Fibroblast of lung (primary cell): ENCODE results near the gene ARID2. TPM values are rescaled to one million over a fixed set of nuclear protein-coding genes. Genes with fewer than 3 reads are reported as not detected.

ENCODE experiments used
- DNase-seq, 2 donors: peaks; one replicate each; pipeline versions ENCODE4 v3.0.0 to v3.0.0-alpha.2; 2010; ENCODE audit warnings: low read depth in 2 of 2
- H2AFZ ChIP-seq: 2 replicates; pipeline ENCODE4 v1.5.1; 2012; ENCODE audit warnings: low read length, control low read depth, inconsistent platforms
- H3K27ac ChIP-seq: 2 replicates; pipeline ENCODE4 v1.5.1; 2011; ENCODE audit warnings: low read length, control low read depth; ENCODE audit not compliant: insufficient read depth
- H3K27me3 ChIP-seq: 2 replicates; pipeline ENCODE4 v1.5.1; 2011; ENCODE audit warnings: mild to moderate bottlenecking, low read length; ENCODE audit not compliant: control insufficient read depth, insufficient read depth
- H3K36me3 ChIP-seq: 2 replicates; pipeline ENCODE4 v1.5.1; 2011; ENCODE audit warnings: low read length; ENCODE audit not compliant: control insufficient read depth, insufficient read depth
- H3K4me1 ChIP-seq: 2 replicates; pipeline ENCODE4 v1.5.1; 2011; ENCODE audit warnings: low read length; ENCODE audit not compliant: control insufficient read depth, insufficient read depth; ENCODE audit errors: extremely low read depth
- H3K4me2 ChIP-seq: 2 replicates; pipeline ENCODE4 v1.5.1; 2011; ENCODE audit warnings: low read length, control low read depth; ENCODE audit not compliant: insufficient read depth; ENCODE audit errors: extremely low read depth
- H3K4me3 ChIP-seq, 4 experiments: fragments of 200-600 bp in 1 of 4; sonication (generic) in 1 of 4; replicated peaks in 1 of 4; 2 replicates each; pipeline ENCODE4 v1.5.1; 2011 to 2016; ENCODE audit warnings: low read length in 4 of 4, low read depth in 3 of 4, mild to moderate bottlenecking in 3 of 4, control low read depth in 2 of 4, inconsistent platforms in 1 of 4, mixed read lengths in 1 of 4; ENCODE audit not compliant: insufficient read depth in 1 of 4; ENCODE audit errors: control extremely low read depth in 1 of 4
- H3K79me2 ChIP-seq: 2 replicates; pipeline ENCODE4 v1.5.1; 2012; ENCODE audit warnings: mild to moderate bottlenecking, low read length, inconsistent platforms; ENCODE audit not compliant: control insufficient read depth, insufficient read depth
- H3K9ac ChIP-seq: 2 replicates; pipeline ENCODE4 v1.5.1; 2011; ENCODE audit warnings: mild to moderate bottlenecking, low read length, control low read depth; ENCODE audit not compliant: insufficient read depth
- H3K9me3 ChIP-seq: 2 replicates; pipeline ENCODE4 v1.5.1; 2012; ENCODE audit warnings: low read depth, low read length; ENCODE audit not compliant: control insufficient read depth, insufficient read depth
- H4K20me1 ChIP-seq: 2 replicates; pipeline ENCODE4 v1.5.1; 2011; ENCODE audit warnings: low read length; ENCODE audit not compliant: control insufficient read depth, insufficient read depth; ENCODE audit errors: extremely low read depth
- CTCF ChIP-seq, 2 donors: IDR thresholded peaks in 1 of 2; conservative IDR thresholded peaks in 1 of 2; 1 replicate in 1 of 2; 2 replicates in 1 of 2; pipeline ENCODE4 v1.5.1; 2011 to 2012; ENCODE audit warnings: low read length in 2 of 2, control low read depth in 1 of 2, inconsistent platforms in 1 of 2, low read depth in 1 of 2, mild to moderate bottlenecking in 1 of 2
- EZH2 ChIP-seq: IDR thresholded peaks from 2 replicates; pipeline ENCODE4 v1.5.1; 2012; ENCODE audit warnings: low read length, control low read depth, mild to moderate bottlenecking; ENCODE audit errors: missing control alignments
- polyA plus RNA-seq, 2 donors: library from polyadenylated mRNA; depleted of rRNA in 1 of 2; stranded (reverse) in 1 of 2; unstranded in 1 of 2; fragments of >200 nt; gene quantifications; 2 replicates each; pipeline ENCODE4 v1.2.1, GENCODE V29; 2011 to 2012; ENCODE audit warnings: missing spikeins in 1 of 2
- total RNA-seq: library from RNA; depleted of rRNA; stranded (reverse); fragments of >200 nt; gene quantifications from 2 replicates; pipeline ENCODE4 v1.2.1, GENCODE V29; 2014

The ARID2 gene
- total and polyA plus RNA-seq, 2 donors (not counting 1 experiment from before 2014, with no cell fraction given) = 14.5 to 15.7 TPM

DNA sequence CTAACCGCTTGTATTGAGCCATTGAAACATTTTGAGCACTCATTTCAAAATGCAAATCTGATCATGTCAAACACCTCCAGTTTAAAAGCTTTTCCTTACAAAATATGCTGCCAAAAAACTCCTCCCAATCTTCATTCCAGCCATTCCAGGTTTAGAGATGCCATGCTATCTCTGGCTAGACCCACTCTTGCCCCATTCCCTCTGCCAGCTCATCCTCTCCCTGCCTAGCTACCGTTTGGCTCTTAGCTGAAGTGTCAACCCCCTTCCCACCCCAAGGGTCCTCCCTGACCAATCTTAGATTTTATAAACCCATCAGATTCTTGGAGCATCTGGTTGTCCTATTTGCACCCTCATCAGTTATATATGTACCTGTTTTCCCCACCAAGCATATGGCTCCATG lies 185.9 kb downstream of the ARID2 start:
- Histone ChIP-seq H3K27me3 (no peaks in the 10 kb centered on the region), H3K79me2 (no peaks in the 10 kb centered on the region), H3K4me1 (peaks cover 4% of the 10 kb centered on the region), H3K4me3 (no peak overlapping the region), H2AFZ (no peak overlapping the region), H4K20me1 (no peaks in the 10 kb centered on the region), H3K9me3 (no peaks in the 10 kb centered on the region), H3K27ac (no peak overlapping the region), H3K36me3 (no peaks in the 10 kb centered on the region), H3K9ac (no peak overlapping the region), H3K4me2 (no peak overlapping the region)
- DNase-seq = no peak
- TF ChIP-seq EZH2 = no peak
- no peak for TF ChIP-seq CTCF (conservative IDR thresholded peaks at IDR 0.05 in 1 of 2, IDR thresholded peaks at IDR 0.05 in 1 of 2; ENCODE audit: low read depth in 1 of 2, low read length in 2 of 2)

- no peaks in the 10 kb centered on the region for H3K9me3 ChIP-seq
- H3K27me3 ChIP-seq = no peaks in the 10 kb centered on the region
- H3K79me2 ChIP-seq = no peaks in the 10 kb centered on the region
- peaks cover 4% of the 10 kb centered on the region for H3K4me1 ChIP-seq
- TF ChIP-seq EZH2 (no peak), CTCF (conservative IDR thresholded peaks at IDR 0.05 in 1 of 2, IDR thresholded peaks at IDR 0.05 in 1 of 2; ENCODE audit: low read depth in 1 of 2, low read length in 2 of 2) (no peak)
- peaks cover 4% of the 10 kb centered on the region for H3K36me3 ChIP-seq
- peak in 1 of 2 donors; percentile 38 for DNase-seq
- no peak overlapping the region for H3K4me2 ChIP-seq
- no peak overlapping the region for H2AFZ ChIP-seq
- H4K20me1 ChIP-seq = no peaks in the 10 kb centered on the region
- H3K9ac ChIP-seq = no peak overlapping the region
- H3K27ac ChIP-seq = no peak overlapping the region
- H3K4me3 ChIP-seq = no peak overlapping the region
Measured at GRCh38 chr12:45918818-45919217, 189.3 kb downstream of the ARID2 start.

DNA sequence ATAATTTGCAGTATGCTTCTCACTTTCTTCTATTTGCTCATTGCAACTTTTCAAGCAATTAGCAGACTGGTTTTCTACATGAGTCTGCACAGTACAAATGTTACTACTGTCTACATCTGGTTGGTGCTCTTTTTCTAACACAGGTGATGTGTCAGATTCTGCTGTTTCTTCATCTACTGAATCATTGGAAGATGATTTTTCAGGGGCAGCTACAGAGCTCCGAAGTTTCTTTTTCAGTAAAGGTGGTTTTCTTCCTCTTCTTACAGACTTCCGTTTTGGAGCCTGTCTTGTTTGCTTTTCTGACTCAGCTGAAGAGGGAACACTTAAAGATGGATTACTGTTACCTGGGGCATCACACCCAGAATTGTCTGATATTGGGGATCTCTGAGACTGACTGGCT lies 198.8 kb downstream of the ARID2 start:
- peaks cover 10% of the 10 kb centered on the region for H3K36me3 ChIP-seq
- H3K9me3 ChIP-seq = no peaks in the 10 kb centered on the region
- TF ChIP-seq EZH2 = no peak
- no peak for TF ChIP-seq CTCF (conservative IDR thresholded peaks at IDR 0.05 in 1 of 2, IDR thresholded peaks at IDR 0.05 in 1 of 2; ENCODE audit: low read depth in 1 of 2, low read length in 2 of 2)
- no peak overlapping the region for H2AFZ ChIP-seq
- no peak overlapping the region for H3K9ac ChIP-seq
- H3K27ac ChIP-seq = no peak overlapping the region
- H3K79me2 ChIP-seq = no peaks in the 10 kb centered on the region
- H3K4me3 ChIP-seq = no peak overlapping the region
- no peaks in the 10 kb centered on the region for H3K27me3 ChIP-seq
- DNase-seq = no peak
- no peaks in the 10 kb centered on the region for H4K20me1 ChIP-seq
- H3K4me2 ChIP-seq = no peak overlapping the region
- H3K4me1 ChIP-seq = no peaks in the 10 kb centered on the region
